Measurements from ENCODE around the gene PHKB. TPM values are rescaled to one million over a fixed set of nuclear protein-coding genes. Genes with fewer than 3 reads are reported as not detected.

The PHKB gene
- 10 to 100 TPM; 75.7 to 93.8 TPM for total RNA-seq

DNA sequence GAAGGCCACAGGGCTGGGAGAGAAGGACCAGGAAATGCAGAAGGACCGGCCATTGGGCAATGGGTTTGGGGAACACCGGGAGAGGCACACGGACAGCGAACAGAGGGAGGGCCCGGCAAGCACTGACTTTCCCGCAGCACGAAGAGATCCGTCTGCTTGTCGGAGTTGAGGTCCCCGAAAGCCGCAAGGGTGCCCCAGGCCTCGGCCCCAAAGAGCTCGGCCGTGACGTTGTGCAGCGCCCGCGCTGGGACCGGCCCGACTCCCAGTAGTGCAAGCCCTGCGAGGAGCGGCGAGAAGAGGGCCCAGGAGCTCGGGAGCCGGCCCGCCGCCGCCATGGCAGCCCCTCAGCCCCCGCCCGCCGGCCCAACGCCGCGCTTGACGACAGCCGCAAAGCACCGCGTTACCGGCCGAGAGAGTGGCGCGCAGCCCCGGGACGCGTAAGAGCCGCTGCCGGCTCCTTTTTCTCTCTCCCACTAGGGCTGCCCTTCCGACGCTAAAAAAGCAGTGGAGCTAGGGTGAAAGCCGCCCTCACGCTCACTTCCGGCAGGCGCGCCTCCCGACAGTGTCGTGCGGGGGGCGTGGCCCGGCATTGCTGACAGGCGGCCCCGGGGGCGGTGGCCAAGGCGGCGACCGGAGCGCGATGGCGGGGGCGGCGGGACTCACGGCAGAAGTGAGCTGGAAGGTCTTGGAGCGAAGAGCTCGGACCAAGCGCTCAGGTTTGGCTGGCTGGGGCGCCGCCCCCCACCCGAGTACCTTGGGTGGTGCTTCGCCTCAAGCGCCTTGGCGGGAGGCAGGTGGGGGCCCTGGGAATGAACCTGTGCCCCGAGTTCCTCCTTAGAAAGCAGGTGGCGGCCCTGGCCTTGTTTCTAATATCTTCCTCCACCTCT lies at the start of gene PHKB, which contains the start of gene ITFG1:
TSS of gene PHKB (plus strand) at position 621 of the 887 bp plus-strand sequence. CDS start at position 641, 20 bp downstream.
TSS of gene ITFG1 (minus strand) at position 353 of the 887 bp plus-strand sequence. CDS start at position 335, 18 bp downstream.
- Histone ChIP-seq H3K4me1 (ENCODE audit: control insufficient read depth in 1 of 2, low read depth in 2 of 2) (peaks cover 26 to 47% of the 10 kb centered on the region in 2 donors), H3K9me3 (no peaks in the 10 kb centered on the region), H3K27me3 (replicated peaks; ENCODE audit: insufficient read depth) (no peaks in the 10 kb centered on the region), H3K36me3 (no peaks in the 10 kb centered on the region), H3K27ac (peak within 1 kb of the TSS; percentile 98 to 99), H3K4me3 (peak within 1 kb of the TSS; percentile 77)
- ATAC-seq (ENCODE audit: insufficient number of reproducible peaks, low FRiP score, low read depth): peak; percentile 95
- TF ChIP-seq, protein P1, sequence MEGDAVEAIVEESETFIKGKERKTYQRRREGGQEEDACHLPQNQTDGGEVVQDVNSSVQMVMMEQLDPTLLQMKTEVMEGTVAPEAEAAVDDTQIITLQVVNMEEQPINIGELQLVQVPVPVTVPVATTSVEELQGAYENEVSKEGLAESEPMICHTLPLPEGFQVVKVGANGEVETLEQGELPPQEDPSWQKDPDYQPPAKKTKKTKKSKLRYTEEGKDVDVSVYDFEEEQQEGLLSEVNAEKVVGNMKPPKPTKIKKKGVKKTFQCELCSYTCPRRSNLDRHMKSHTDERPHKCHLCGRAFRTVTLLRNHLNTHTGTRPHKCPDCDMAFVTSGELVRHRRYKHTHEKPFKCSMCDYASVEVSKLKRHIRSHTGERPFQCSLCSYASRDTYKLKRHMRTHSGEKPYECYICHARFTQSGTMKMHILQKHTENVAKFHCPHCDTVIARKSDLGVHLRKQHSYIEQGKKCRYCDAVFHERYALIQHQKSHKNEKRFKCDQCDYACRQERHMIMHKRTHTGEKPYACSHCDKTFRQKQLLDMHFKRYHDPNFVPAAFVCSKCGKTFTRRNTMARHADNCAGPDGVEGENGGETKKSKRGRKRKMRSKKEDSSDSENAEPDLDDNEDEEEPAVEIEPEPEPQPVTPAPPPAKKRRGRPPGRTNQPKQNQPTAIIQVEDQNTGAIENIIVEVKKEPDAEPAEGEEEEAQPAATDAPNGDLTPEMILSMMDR (IDR thresholded peaks at IDR 0.05): no peak
- DNase-seq (ENCODE audit: low spot score): peak; percentile 79

DNA sequence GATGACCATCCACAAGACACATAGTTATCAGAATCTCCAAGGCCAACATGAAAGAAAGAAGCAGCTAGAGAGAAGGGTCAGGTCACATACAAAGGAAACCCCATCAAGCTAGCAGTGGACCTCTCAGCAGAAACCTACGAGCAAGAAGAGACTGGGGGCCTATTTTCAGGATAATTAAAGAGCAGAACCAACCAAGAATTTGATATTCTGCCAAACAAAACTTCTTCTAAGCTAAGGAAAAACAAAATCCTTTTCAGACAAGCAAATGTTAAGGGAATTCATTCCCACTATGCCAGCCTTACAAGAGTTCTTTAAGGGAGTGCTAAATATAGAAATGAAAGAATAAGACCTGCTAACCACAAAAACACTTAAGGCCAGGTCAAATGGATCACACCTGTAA lies 48.1 kb upstream of the PHKB start:
- H3K27ac ChIP-seq: no peak overlapping the region
- TF ChIP-seq, protein P1 (IDR thresholded peaks at IDR 0.05): no peak
- H3K4me1 ChIP-seq (ENCODE audit: control insufficient read depth in 1 of 2, low read depth in 2 of 2): peaks cover 0 to 15% of the 10 kb centered on the region in 2 donors
- no peaks in the 10 kb centered on the region for H3K9me3 ChIP-seq
- no peaks in the 10 kb centered on the region for H3K36me3 ChIP-seq
- no peak for DNase-seq (ENCODE audit: low spot score)
- no peaks in the 10 kb centered on the region for H3K27me3 ChIP-seq (replicated peaks; ENCODE audit: insufficient read depth)
- H3K4me3 ChIP-seq: no peak overlapping the region
- no peak for ATAC-seq (ENCODE audit: insufficient number of reproducible peaks, low FRiP score, low read depth)

DNA sequence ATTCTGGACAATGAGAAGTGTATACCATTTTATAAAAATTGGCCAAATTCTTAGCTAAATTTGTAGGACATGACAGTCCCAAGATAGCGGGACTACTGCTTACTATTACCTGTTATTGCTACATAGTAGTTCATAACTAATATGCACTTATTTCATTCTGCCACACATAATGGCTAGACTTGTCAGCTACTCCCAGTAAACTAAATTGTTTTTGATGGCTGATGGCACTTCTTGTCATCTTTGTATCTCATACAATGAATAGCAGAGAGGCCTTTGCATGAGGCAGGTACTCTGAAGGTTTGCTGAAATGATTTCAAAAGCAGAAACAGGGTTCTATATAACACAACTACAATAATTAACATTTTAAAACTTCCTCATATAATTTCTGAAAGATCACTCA lies 44.3 kb upstream of the PHKB start:
- Histone ChIP-seq H3K36me3 (no peaks in the 10 kb centered on the region), H3K4me3 (no peak overlapping the region), H3K27ac (no peak overlapping the region), H3K27me3 (replicated peaks; ENCODE audit: insufficient read depth) (no peaks in the 10 kb centered on the region), H3K4me1 (ENCODE audit: control insufficient read depth in 1 of 2, low read depth in 2 of 2) (peaks cover 0 to 15% of the 10 kb centered on the region in 2 donors), H3K9me3 (no peaks in the 10 kb centered on the region)
- TF ChIP-seq, protein P1 (IDR thresholded peaks at IDR 0.05): no peak
- DNase-seq (ENCODE audit: low spot score): no peak
- ATAC-seq (ENCODE audit: insufficient number of reproducible peaks, low FRiP score, low read depth): no peak

DNA sequence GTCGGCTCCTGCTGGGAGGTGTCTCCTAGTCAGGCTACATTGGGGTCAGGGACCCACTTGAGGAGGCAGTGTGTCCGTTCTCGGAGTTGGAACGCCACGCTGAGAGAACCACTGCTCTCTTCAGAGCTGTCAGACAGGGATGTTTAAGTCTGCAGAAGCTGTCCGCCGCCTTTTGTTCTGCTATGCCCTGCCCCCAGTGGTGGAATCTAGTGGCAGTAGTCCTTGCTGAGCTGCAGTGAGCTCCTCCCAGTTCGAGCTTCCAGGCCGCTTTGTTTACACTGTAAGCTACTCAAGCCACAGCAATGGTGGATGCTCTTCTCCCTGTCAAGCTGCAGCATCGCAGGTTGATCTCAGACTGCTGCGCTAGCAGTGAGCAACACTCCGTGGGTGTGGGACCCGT lies 36.3 kb upstream of the PHKB start:
- H3K27ac ChIP-seq: no peak overlapping the region
- no peak overlapping the region for H3K4me3 ChIP-seq
- no peaks in the 10 kb centered on the region for H3K4me1 ChIP-seq (ENCODE audit: control insufficient read depth in 1 of 2, low read depth in 2 of 2)
- no peaks in the 10 kb centered on the region for H3K9me3 ChIP-seq
- TF ChIP-seq, protein P1 (IDR thresholded peaks at IDR 0.05): no peak
- DNase-seq (ENCODE audit: low spot score) (no peak), ATAC-seq (ENCODE audit: insufficient number of reproducible peaks, low FRiP score, low read depth) (no peak)
- H3K36me3 ChIP-seq: peaks cover 13% of the 10 kb centered on the region
- no peaks in the 10 kb centered on the region for H3K27me3 ChIP-seq (replicated peaks; ENCODE audit: insufficient read depth)

DNA sequence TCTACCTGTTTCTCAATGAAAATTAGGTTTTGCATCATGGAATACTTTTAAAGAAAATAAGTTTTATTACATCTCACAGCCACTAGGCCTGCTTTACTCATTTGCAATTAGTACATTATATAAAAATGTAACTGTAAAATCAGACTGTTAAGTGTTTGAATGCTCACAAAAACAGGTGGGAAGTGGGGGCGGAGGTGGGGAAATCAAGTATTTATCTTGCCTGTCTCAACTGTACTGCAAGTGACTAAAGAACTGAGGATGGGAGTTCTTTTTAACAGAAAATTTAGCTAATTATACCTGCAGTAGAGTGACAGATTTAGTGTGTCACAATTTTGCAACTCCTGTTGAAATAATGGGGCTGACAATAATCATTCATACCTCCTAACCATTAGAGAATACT lies 34.3 kb upstream of the PHKB start:
- TF ChIP-seq, protein P1 (IDR thresholded peaks at IDR 0.05): no peak
- peaks cover 13% of the 10 kb centered on the region for H3K36me3 ChIP-seq
- no peaks in the 10 kb centered on the region for H3K4me1 ChIP-seq (ENCODE audit: control insufficient read depth in 1 of 2, low read depth in 2 of 2)
- no peak for ATAC-seq (ENCODE audit: insufficient number of reproducible peaks, low FRiP score, low read depth)
- H3K27me3 ChIP-seq (replicated peaks; ENCODE audit: insufficient read depth): no peaks in the 10 kb centered on the region
- no peak for DNase-seq (ENCODE audit: low spot score)
- no peaks in the 10 kb centered on the region for H3K9me3 ChIP-seq
- H3K4me3 ChIP-seq: no peak overlapping the region
- no peak overlapping the region for H3K27ac ChIP-seq
